ENCODE data around the gene BAHCC1. TPM values are rescaled to one million over a fixed set of nuclear protein-coding genes. Genes with fewer than 3 reads are reported as not detected.

Gene BAHCC1
- total and polyA plus RNA-seq, 9 of the 15 experiments (the other 6 are each of a cell fraction or from before 2014, with no cell fraction given), result 0.14 to 26.9 (median 5.0) TPM

DNA sequence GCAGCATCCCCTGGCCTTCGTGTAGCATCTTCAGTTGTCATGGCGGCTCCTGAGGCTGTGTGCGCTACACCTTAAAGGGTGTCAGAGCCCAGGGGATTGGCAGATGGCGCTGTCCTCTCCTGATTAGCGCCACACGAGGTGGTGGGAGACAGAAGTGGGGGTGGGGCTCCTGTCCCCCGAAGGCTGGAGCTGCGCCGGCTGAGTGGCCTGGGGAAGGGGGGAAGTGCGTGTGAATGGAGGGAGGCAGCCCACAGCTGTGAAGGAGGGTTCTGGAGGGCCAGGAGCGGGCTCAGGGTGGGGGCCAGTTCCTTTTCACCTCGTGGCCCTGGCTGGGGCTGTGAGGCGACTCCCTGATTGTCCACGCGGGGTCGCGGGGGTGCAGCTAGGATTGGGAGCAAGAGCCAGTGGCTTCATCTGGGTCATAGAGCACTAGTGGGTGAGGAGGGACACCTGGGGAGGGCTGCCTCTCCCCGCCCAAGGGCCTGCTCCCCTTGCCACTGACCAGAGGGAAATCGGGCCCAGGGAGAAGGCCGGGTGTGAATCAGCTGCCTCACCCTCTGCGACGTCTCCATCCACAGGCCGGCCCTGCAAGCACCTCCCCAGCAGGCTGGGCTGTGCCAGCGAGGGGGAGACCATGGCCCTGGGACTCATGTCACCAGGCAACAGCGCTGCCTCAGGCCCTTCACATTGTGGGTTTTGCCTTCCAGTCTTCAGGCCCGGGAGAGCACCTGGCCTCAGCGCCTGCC, 14.1 kb downstream of the BAHCC1 start (continued):
- TF ChIP-seq SMC3 (conservative IDR thresholded peaks at IDR 0.05; ENCODE audit: insufficient read depth, low read depth, low read length), result 0 out of 2 replicates have a peak, but pooled peaks have one; percentile 31
- TF ChIP-seq RBM14 (IDR thresholded peaks at IDR 0.05; ENCODE audit: borderline replicate concordance, insufficient read depth, low read depth, low read length), result no peak
- no peak for TF ChIP-seq GATA2 (CRISPR knock-in tag; IDR thresholded peaks at IDR 0.05)
- no peak for TF ChIP-seq PHB (CRISPR knock-in tag; IDR thresholded peaks at IDR 0.05)
- TF ChIP-seq, protein P1, sequence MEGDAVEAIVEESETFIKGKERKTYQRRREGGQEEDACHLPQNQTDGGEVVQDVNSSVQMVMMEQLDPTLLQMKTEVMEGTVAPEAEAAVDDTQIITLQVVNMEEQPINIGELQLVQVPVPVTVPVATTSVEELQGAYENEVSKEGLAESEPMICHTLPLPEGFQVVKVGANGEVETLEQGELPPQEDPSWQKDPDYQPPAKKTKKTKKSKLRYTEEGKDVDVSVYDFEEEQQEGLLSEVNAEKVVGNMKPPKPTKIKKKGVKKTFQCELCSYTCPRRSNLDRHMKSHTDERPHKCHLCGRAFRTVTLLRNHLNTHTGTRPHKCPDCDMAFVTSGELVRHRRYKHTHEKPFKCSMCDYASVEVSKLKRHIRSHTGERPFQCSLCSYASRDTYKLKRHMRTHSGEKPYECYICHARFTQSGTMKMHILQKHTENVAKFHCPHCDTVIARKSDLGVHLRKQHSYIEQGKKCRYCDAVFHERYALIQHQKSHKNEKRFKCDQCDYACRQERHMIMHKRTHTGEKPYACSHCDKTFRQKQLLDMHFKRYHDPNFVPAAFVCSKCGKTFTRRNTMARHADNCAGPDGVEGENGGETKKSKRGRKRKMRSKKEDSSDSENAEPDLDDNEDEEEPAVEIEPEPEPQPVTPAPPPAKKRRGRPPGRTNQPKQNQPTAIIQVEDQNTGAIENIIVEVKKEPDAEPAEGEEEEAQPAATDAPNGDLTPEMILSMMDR (IDR thresholded peaks at IDR 0.05 in 2 of 3, conservative IDR thresholded peaks at IDR 0.05 in 1 of 3; ENCODE audit: insufficient read depth in 2 of 3, low read depth in 1 of 3, low read length in 3 of 3), result peak; percentile 56 to 83 (median 67)
- TF ChIP-seq FOXP1 (CRISPR knock-in tag; IDR thresholded peaks at IDR 0.05), result no peak
- TF ChIP-seq, protein P2, sequence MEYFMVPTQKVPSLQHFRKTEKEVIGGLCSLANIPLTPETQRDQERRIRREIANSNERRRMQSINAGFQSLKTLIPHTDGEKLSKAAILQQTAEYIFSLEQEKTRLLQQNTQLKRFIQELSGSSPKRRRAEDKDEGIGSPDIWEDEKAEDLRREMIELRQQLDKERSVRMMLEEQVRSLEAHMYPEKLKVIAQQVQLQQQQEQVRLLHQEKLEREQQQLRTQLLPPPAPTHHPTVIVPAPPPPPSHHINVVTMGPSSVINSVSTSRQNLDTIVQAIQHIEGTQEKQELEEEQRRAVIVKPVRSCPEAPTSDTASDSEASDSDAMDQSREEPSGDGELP (CRISPR knock-in tag; IDR thresholded peaks at IDR 0.05; ENCODE audit: borderline replicate concordance), result peak; percentile 68; the same call in 1 of the 2 replicates
- 0 out of 2 replicates have a peak, but pooled peaks have one; percentile 37 for TF ChIP-seq MIER1 (IDR thresholded peaks at IDR 0.05; ENCODE audit: low read depth)
- no peak for TF ChIP-seq ZNF551 (CRISPR knock-in tag; IDR thresholded peaks at IDR 0.05)
- 0 out of 2 replicates have a peak, but pooled peaks have one; percentile 27 for TF ChIP-seq SMAD4 (CRISPR knock-in tag; conservative IDR thresholded peaks at IDR 0.05)
- TF ChIP-seq ZNF263 (CRISPR knock-in tag; IDR thresholded peaks at IDR 0.05; ENCODE audit: borderline replicate concordance), result no peak; the same call in 1 of the 2 replicates
